Posterior cingulate gyrus (tissue), 11 donors: ENCODE measurements around the gene TRAPPC8.
"Not testable (repeated sequence)": the region's sequence is repeated elsewhere in the genome, so short reads cannot be mapped to it uniquely, and the experiment has no call there.

Source experiments
- DNase-seq, 10 donors: peaks; one replicate each; pipeline versions ENCODE4 v3.0.0 to v3.0.0-alpha.2; 2020 to 2021; ENCODE audit warnings: mixed read lengths in 3 of 10
- intact Hi-C: fragments of 100-400 bp; cut with DNase I; formaldehyde crosslinking; loops from one replicate; pipeline ENCODE4 v1.15.1; 2023

The TRAPPC8 gene

GRCh38 chr18:31801078-31801477 is 141.8 kb downstream of the TRAPPC8 start:
- intact Hi-C loops: no loop called here
- DNase-seq: no peak

- DNase-seq, intact Hi-C loops: not testable (repeated sequence)
These were observed 143.7 kb downstream of the TRAPPC8 start for GRCh38 chr18:31799257-31799656.

- DNase-seq: no peak
- intact Hi-C loops: no loop called here
These were observed 144.5 kb downstream of the TRAPPC8 start for GRCh38 chr18:31798399-31798798.

GRCh38 chr18:31795747-31796146 is 147.2 kb downstream of the TRAPPC8 start:
- no peak for DNase-seq
- intact Hi-C loops: no loop called here

GRCh38 chr18:31793531-31793930 is 149.4 kb downstream of the TRAPPC8 start:
- no peak for DNase-seq
- intact Hi-C loops: no loop called here

GRCh38 chr18:31792580-31792911 is 150.4 kb downstream of the TRAPPC8 start:
- DNase-seq: no peak
- intact Hi-C loops: no loop called here

GRCh38 chr18:31791817-31792579 is 150.9 kb downstream of the TRAPPC8 start:
- intact Hi-C loops: no loop called here
- no peak for DNase-seq

- no peak for DNase-seq
- intact Hi-C loops: no loop called here
These were observed 153.5 kb downstream of the TRAPPC8 start for GRCh38 chr18:31789409-31789808.

GRCh38 chr18:31783059-31783458 is 159.9 kb downstream of the TRAPPC8 start:
- intact Hi-C loops: no loop called here

More at GRCh38 chr18:31783059-31783458, 159.9 kb downstream of the TRAPPC8 start:
- DNase-seq: no peak
